Nephron progenitor cell (in vitro differentiated cells): ENCODE data around the gene TMEM117.
"Not testable (repeated sequence)": the region's sequence is repeated elsewhere in the genome, so short reads cannot be mapped to it uniquely, and the experiment has no call there.

ENCODE experiments used
- DNase-seq: peaks from one replicate; pipeline ENCODE4 v3.0.0; 2021
- H3K27ac Mint-ChIP-seq: 2 replicates; pipeline ENCODE4 v1.8.0; 2021; ENCODE audit warnings: mild to moderate bottlenecking, moderate library complexity, mixed read lengths
- H3K27me3 Mint-ChIP-seq: 2 replicates; pipeline ENCODE4 v1.8.0; 2021; ENCODE audit warnings: mild to moderate bottlenecking, low read depth, mixed read lengths; ENCODE audit not compliant: poor library complexity
- H3K36me3 Mint-ChIP-seq: 2 replicates; pipeline ENCODE4 v1.8.0; 2021; ENCODE audit warnings: low read depth, mixed read lengths
- H3K4me1 Mint-ChIP-seq: 2 replicates; pipeline ENCODE4 v1.8.0; 2021; ENCODE audit warnings: mixed read lengths
- H3K4me3 Mint-ChIP-seq: 2 replicates; pipeline ENCODE4 v1.8.0; 2021; ENCODE audit warnings: mild to moderate bottlenecking, moderate library complexity, mixed read lengths
- H3K9me3 Mint-ChIP-seq: 2 replicates; pipeline ENCODE4 v1.8.0; 2021; ENCODE audit warnings: mild to moderate bottlenecking, moderate library complexity, mixed read lengths
- CTCF ChIP-seq: fragments of 200-600 bp; sonication (generic); IDR thresholded peaks from 2 replicates; pipeline ENCODE4 v1.5.0; 2021; ENCODE audit warnings: antibody characterized with exemption

TMEM117 gene

GRCh38 chr12:44247588-44247987, 411.7 kb downstream of the TMEM117 start:
- no peak overlapping the region for H3K4me3 Mint-ChIP-seq

GRCh38 chr12:44248436-44248835, 412.6 kb downstream of the TMEM117 start:
- TF ChIP-seq CTCF: no peak
- H3K36me3 Mint-ChIP-seq: no peaks in the 10 kb centered on the region
- H3K4me1 Mint-ChIP-seq: no peaks in the 10 kb centered on the region
- no peak for DNase-seq
- no peaks in the 10 kb centered on the region for H3K27me3 Mint-ChIP-seq
- no peak overlapping the region for H3K27ac Mint-ChIP-seq
- H3K4me3 Mint-ChIP-seq: no peak overlapping the region
- no peaks in the 10 kb centered on the region for H3K9me3 Mint-ChIP-seq

More at GRCh38 chr12:44247588-44247987, 411.7 kb downstream of the TMEM117 start:
- peak; percentile 2 for DNase-seq
- Mint-ChIP-seq H3K27ac (no peak overlapping the region), H3K36me3 (no peaks in the 10 kb centered on the region), H3K27me3 (no peaks in the 10 kb centered on the region), H3K4me1 (no peaks in the 10 kb centered on the region), H3K9me3 (no peaks in the 10 kb centered on the region)
- TF ChIP-seq CTCF: no peak

- not testable (repeated sequence) for H3K9me3 Mint-ChIP-seq, H3K27ac Mint-ChIP-seq, H3K36me3 Mint-ChIP-seq, H3K4me1 Mint-ChIP-seq, H3K27me3 Mint-ChIP-seq, DNase-seq, H3K4me3 Mint-ChIP-seq
Measured at GRCh38 chr12:44250440-44250839, 414.6 kb downstream of the TMEM117 start.

GRCh38 chr12:44253338-44253856, 417.5 kb downstream of the TMEM117 start:
- Mint-ChIP-seq H3K27me3 (no peaks in the 10 kb centered on the region), H3K4me3 (no peak overlapping the region), H3K9me3 (no peaks in the 10 kb centered on the region), H3K4me1 (no peaks in the 10 kb centered on the region), H3K36me3 (no peaks in the 10 kb centered on the region), H3K27ac (no peak overlapping the region)
- no peak for TF ChIP-seq CTCF
- DNase-seq: no peak

- DNase-seq: no peak
- Mint-ChIP-seq H3K9me3 (no peaks in the 10 kb centered on the region), H3K36me3 (no peaks in the 10 kb centered on the region), H3K4me3 (no peak overlapping the region), H3K27ac (no peak overlapping the region), H3K27me3 (no peaks in the 10 kb centered on the region), H3K4me1 (no peaks in the 10 kb centered on the region)
- no peak for TF ChIP-seq CTCF
Measured at GRCh38 chr12:44258246-44258645, 422.4 kb downstream of the TMEM117 start.

- Mint-ChIP-seq H3K27ac (no peak overlapping the region), H3K36me3 (no peaks in the 10 kb centered on the region), H3K4me3 (no peak overlapping the region), H3K27me3 (no peaks in the 10 kb centered on the region), H3K9me3 (no peaks in the 10 kb centered on the region), H3K4me1 (no peaks in the 10 kb centered on the region)
- no peak for TF ChIP-seq CTCF
- no peak for DNase-seq
Measured at GRCh38 chr12:44259890-44260289, 424.0 kb downstream of the TMEM117 start.
